ENCODE data around the gene CEBPB.

CEBPB gene

GRCh38 chr20:50193199-50193835 is 2.7 kb downstream of the CEBPB start:
- DNase-seq (ENCODE audit: low spot score): no peak
- in situ Hi-C loops (cut with MboI; ENCODE audit: low sequenced_read_pairs, unreplicated experiment): no loop called here
- TF ChIP-seq, protein P1, sequence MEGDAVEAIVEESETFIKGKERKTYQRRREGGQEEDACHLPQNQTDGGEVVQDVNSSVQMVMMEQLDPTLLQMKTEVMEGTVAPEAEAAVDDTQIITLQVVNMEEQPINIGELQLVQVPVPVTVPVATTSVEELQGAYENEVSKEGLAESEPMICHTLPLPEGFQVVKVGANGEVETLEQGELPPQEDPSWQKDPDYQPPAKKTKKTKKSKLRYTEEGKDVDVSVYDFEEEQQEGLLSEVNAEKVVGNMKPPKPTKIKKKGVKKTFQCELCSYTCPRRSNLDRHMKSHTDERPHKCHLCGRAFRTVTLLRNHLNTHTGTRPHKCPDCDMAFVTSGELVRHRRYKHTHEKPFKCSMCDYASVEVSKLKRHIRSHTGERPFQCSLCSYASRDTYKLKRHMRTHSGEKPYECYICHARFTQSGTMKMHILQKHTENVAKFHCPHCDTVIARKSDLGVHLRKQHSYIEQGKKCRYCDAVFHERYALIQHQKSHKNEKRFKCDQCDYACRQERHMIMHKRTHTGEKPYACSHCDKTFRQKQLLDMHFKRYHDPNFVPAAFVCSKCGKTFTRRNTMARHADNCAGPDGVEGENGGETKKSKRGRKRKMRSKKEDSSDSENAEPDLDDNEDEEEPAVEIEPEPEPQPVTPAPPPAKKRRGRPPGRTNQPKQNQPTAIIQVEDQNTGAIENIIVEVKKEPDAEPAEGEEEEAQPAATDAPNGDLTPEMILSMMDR (IDR thresholded peaks at IDR 0.05; ENCODE audit: borderline replicate concordance, control extremely low read depth, extremely low read depth, insufficient read depth, missing control alignments): no peak

DNA sequence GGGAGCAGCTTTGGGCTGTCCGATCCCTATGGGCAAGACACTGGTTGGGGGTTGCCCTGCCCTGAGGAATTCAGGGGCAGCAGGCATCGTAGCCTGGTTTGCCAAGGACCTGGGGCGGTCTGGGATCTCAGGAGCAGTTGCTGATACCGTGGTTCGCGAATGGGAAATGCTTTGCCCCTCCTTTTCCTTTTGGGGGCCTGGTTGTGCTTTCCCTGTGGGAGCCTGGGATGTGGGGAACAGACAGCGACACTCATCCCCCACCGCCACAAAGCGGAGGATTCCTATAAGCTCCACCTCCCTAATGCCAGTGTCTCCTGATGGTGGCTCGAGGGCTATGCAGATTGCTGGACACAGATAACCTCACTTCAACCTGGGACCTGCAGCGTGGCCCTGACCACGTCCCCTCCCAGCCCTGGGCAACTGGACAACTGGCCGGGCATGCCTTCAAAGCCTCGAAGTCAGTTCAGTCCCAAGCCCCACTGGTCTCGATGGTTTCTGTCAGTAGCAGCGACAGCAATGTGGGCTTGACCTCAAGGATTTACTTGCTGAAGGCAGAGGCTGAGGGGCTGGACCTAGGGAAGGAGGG is 3.3 kb downstream of the CEBPB start:
- TF ChIP-seq, protein P1 (IDR thresholded peaks at IDR 0.05; ENCODE audit: borderline replicate concordance, control extremely low read depth, extremely low read depth, insufficient read depth, missing control alignments): no peak
- DNase-seq (ENCODE audit: low spot score): no peak
- in situ Hi-C loops (cut with MboI; ENCODE audit: low sequenced_read_pairs, unreplicated experiment): no loop called here

DNA sequence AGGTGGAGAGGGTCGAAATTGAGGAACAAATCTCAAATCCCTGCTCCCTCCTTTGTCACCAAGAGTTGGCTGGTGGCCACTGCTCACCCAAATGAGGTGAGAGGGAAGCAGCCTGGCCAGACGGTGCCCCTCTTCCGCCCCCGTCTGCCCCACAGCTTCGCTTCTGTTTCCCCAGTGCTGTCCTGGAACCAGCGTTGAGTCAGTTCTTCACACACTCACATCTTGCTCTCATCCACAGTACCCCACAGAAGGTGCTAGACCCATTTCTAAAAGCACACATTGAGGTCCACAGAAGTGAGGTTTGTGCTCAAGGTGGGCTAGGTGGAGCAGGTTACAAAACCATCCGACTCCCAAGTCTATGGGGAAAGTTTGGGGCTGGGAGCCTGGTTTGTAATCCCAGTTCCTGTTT is 3.8 kb downstream of the CEBPB start:
- no peak for DNase-seq (ENCODE audit: low spot score)
- in situ Hi-C loops (cut with MboI; ENCODE audit: low sequenced_read_pairs, unreplicated experiment): no loop called here

GRCh38 chr20:50194831-50195523 is 4.3 kb downstream of the CEBPB start:
- no peak for DNase-seq (ENCODE audit: low spot score)
- in situ Hi-C loops (cut with MboI; ENCODE audit: low sequenced_read_pairs, unreplicated experiment): no loop called here
- TF ChIP-seq, protein P1 (IDR thresholded peaks at IDR 0.05; ENCODE audit: borderline replicate concordance, control extremely low read depth, extremely low read depth, insufficient read depth, missing control alignments): no peak

More for the DNA sequence above, 3.8 kb downstream of the CEBPB start:
- TF ChIP-seq, protein P1 (IDR thresholded peaks at IDR 0.05; ENCODE audit: borderline replicate concordance, control extremely low read depth, extremely low read depth, insufficient read depth, missing control alignments): no peak

GRCh38 chr20:50195524-50196120 is 5.0 kb downstream of the CEBPB start:
- TF ChIP-seq, protein P1 (IDR thresholded peaks at IDR 0.05; ENCODE audit: borderline replicate concordance, control extremely low read depth, extremely low read depth, insufficient read depth, missing control alignments): no peak
- no peak for DNase-seq (ENCODE audit: low spot score)
- in situ Hi-C loops (cut with MboI; ENCODE audit: low sequenced_read_pairs, unreplicated experiment): no loop called here

DNA sequence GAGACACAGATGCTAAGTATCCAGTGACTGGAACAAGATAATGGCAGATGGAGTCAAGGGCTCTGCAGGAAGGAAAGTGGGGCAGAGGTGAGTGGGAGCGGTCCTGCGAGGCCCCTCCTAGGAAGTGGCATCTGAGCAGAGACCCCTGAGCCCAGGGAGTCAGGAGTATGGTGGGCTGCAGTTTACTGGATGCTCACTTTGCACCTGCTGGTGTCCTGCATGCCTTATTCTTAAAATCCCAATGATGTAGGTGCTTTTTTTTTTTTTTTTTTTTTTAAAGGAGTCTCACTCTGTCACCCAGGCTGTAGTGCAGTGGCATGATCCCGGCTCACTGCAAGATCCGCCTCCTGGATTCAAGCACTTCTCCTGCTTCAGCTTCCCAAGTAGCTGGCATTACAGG is 5.6 kb downstream of the CEBPB start:
- no peak for DNase-seq (ENCODE audit: low spot score)
- in situ Hi-C loops (cut with MboI; ENCODE audit: low sequenced_read_pairs, unreplicated experiment): no loop called here
- TF ChIP-seq, protein P1 (IDR thresholded peaks at IDR 0.05; ENCODE audit: borderline replicate concordance, control extremely low read depth, extremely low read depth, insufficient read depth, missing control alignments): no peak

Measured in GM13976 (cell line).